ENCODE data around the gene VARS2.

The VARS2 gene

DNA sequence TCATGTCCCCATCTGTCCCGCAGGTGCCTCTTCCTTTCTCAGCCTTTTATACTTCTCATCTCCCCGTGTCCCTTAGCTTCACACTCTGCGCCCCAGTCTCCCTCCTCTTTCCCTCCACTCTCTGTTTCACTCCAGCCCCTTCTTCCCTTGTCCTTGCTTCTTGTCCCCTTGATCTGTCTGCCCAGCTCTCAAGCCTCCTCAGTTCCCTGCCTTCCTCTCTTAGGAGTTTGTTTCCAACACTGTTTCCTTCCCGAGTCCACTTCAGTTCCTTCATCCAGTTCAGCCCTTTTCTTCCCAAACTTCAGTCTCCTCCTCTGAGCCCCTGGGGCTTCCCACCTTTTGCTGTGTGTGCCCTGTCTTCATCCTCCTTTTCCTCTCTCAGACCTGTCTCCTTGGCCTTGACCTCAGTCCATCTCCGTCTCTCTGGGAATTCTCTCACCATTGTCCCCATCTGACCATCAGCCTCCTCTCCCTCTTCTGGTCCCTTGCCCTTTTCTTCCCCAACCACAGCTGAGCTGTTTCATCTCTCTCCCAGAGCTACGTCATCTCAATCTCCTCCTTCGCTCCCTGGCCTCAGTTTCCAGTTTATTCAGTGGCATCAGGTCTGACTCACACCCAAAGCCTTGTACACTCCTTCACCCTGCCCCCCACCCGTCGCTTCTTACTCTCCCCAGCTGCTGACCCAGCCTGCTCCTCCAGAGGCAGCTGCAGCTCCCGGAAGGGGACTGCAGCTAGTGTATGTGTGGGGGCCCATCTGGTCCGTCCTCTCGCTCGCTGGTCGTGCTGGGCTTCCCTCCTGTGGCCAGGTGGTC is 32.4 kb upstream of the VARS2 start:
- DNase-seq (ENCODE audit: low spot score) = no peak
- H3K4me3 ChIP-seq = no peak overlapping the region
- peak overlapping the region; percentile 91 to 93 for H3K27ac ChIP-seq
- TF ChIP-seq, protein P1, sequence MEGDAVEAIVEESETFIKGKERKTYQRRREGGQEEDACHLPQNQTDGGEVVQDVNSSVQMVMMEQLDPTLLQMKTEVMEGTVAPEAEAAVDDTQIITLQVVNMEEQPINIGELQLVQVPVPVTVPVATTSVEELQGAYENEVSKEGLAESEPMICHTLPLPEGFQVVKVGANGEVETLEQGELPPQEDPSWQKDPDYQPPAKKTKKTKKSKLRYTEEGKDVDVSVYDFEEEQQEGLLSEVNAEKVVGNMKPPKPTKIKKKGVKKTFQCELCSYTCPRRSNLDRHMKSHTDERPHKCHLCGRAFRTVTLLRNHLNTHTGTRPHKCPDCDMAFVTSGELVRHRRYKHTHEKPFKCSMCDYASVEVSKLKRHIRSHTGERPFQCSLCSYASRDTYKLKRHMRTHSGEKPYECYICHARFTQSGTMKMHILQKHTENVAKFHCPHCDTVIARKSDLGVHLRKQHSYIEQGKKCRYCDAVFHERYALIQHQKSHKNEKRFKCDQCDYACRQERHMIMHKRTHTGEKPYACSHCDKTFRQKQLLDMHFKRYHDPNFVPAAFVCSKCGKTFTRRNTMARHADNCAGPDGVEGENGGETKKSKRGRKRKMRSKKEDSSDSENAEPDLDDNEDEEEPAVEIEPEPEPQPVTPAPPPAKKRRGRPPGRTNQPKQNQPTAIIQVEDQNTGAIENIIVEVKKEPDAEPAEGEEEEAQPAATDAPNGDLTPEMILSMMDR (IDR thresholded peaks at IDR 0.05) = no peak

DNA sequence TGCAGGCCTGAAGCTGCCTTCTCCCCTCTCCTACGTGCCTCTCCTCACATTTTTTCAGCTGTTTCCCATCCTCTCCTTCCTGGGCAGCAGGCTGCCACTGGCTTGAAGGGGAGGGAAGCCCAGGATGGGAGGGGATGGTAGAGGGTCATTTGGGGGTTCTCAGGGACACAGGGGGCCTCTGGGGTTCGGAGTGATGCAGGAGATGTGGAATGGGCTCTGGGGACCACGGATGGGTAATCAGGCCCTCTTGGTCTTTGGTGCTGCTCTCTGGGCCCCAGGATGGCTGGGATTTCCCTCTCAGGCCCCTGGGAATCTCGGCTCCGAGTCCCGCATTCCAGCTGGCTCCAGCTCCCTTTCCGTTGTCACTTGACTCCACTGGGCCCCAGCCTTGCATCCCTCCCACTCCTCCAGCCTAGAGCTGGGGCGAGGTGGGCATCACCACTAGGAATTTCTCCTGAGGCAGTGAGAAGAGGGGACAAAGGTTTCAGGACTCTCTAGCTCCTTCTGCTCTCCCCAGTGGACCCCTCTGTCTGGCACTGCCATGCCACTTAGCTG is 31.8 kb upstream of the VARS2 start:
- peak overlapping the region; percentile 91 to 93 for H3K27ac ChIP-seq
- H3K4me3 ChIP-seq = no peak overlapping the region

DNA sequence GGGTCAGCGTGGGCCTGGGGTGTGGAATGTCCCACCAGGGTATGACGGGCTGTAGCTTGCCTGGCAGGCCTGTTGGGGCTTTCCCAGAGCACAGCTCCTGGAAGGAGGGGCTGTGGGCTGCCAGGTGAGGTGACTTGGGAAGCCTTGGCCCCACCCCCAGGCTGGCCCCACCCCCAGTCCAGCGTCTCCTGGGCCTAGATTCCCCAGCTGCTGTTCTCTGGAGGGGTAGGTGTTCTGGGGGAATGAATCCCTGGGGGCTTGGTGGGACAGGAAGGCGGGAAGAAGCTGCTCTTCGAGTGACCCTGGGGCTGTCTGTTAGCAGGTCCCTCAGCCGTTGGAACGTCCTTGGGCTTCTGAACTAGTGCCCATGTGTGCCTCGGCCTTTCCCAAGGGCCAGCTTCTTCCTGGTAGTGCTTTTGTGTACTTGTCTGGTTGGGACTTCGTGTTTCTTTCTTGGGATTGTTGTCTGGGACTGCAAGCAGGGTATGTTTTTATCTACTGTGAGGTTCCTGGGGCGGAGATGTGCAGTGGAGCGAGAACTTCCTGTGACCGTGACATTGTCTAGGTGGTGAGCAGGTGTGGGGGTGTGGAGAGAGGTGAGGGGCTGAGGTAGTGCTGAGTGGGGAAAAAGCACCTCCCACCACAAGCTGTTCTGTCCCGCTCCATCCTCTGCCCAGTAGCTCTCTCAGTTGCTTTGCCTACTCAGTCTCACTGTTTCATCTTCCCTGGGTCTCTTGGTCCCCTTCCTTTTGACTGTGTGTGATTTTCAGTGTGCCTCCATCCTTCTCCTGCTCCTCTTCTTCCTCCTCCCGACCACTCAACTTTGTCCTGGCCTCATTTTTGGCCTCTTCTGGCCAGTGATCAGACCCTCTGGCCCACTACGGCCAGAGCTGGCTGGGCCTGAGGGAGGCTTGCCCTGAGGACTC is 31.0 kb upstream of the VARS2 start:
- Histone ChIP-seq H3K4me3 (peak overlapping the region; percentile 94), H3K27ac (peak overlapping the region; percentile 91 to 93)
- no peak for DNase-seq (ENCODE audit: low spot score)
- TF ChIP-seq, protein P1 (IDR thresholded peaks at IDR 0.05) = no peak

More for the DNA sequence above, 31.8 kb upstream of the VARS2 start:
- DNase-seq (ENCODE audit: low spot score) = no peak
- TF ChIP-seq, protein P1 (IDR thresholded peaks at IDR 0.05) = no peak

DNA sequence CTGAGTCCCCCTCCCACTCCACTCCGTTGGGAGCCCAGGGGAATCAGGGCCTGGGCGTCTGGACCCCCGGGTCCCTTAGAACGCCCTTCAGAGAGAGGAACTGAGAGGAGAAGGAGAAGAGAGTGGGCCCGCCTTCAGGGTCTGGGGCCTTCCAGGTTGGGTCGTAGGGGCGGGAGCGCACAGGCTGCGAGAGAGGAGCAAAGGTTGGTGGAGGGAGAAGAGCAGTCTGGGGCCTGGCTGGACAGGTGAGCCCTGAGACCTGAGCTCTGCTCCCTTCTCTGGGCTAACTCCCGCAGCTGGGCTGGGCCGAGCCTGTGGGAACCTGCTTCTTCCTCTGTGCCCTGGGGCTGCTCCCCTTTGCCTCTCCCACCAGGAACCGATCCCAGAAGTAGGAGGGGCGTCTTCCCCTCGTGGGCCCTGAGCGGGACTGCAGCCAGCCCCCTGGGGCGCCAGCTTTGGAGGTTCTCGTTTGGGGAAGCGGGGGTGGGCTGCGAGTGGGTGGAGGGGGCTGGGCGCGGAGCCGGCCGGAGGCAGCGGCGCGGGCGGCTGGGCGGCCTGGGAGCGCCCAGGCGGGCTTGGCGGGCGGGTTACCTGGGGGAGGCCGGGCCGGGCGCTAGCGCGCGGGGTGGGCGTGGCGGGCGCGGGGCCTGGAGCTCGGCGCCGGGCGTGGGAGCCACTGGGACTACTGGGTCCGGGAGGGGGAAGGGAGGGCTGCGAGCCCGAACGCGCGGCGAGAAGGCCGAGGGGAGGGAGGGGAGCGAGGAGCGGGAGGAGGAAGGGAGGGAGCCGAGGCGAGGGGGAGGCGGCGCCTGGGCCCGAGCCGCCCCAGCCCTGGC is 30.1 kb upstream of the VARS2 start, which contains the start of gene DDR1:
TSS of gene DDR1 (plus strand) at position 835 of the 836 bp plus-strand sequence. CDS start 4,211 bp downstream, outside the sequence.
- Histone ChIP-seq H3K4me3 (peak within 1 kb of the TSS; percentile 94), H3K27ac (peak within 1 kb of the TSS; percentile 91 to 93)
- DNase-seq (ENCODE audit: low spot score) = peak; percentile 82
- TF ChIP-seq, protein P1 (IDR thresholded peaks at IDR 0.05) = no peak

DNA sequence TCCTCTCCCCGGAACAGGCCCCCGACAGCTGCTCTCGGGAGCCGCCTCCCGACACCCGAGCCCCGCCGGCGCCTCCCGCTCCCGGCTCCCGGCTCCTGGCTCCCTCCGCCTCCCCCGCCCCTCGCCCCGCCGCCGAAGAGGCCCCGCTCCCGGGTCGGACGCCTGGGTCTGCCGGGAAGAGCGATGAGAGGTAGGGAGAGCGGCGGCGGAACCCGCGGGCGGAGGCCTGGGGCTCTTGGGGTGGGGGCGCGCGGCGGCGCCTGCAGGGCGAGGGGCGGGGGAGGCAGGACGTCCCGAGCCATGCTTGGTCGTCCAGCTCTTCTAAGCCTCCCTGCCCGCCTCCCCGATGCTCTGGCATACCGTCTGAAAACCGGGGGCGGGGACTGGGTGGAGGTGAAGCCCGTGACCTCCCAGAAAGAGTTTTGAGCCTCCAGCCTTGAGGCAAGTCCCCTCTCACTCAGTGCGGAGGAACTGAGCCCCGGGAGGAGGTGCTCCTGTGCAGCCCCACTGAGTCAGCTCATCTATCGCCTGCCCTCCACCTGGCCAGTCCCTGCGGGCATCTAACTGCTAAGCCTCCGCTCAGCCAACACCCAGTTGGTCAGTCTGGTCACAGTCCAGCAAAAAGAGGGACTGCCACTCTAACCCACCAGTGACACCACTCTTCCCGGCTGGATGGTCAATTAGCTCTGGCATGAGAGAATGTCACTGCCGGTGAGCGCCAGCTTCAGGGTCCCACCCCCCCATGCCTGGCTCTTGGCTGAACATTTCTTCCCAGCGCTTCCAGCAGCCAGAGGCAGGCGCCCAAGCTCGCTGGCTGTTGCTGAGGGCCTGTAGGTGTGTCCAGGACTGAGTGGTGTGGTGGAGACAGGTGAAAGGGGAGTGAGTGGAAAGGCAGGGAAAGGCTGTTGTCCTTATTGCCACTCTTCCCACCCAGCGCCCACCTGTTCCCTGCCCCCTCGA is 29.2 kb upstream of the VARS2 start:
- Histone ChIP-seq H3K27ac (peak overlapping the region; percentile 91 to 93), H3K4me3 (peak overlapping the region; percentile 94)
- DNase-seq (ENCODE audit: low spot score) = no peak
- TF ChIP-seq, protein P1 (IDR thresholded peaks at IDR 0.05) = no peak
